T follicular helper cell (primary cell): ENCODE measurements around the gene C1QB.
"Not testable (repeated sequence)": the region's sequence is repeated elsewhere in the genome, so short reads cannot be mapped to it uniquely, and the experiment has no call there.

Source experiments
- DNase-seq: peaks from one replicate; pipeline ENCODE4 v3.0.0-alpha.2; 2020; ENCODE audit warnings: low read depth

The C1QB gene

GRCh38 chr1:22665752-22666151 is 12.7 kb downstream of the C1QB start:
- DNase-seq: no peak

GRCh38 chr1:22666412-22666811 is 13.4 kb downstream of the C1QB start:
- DNase-seq: no peak

- DNase-seq: not testable (repeated sequence)
Observed at GRCh38 chr1:22668840-22669239, 15.8 kb downstream of the C1QB start.

GRCh38 chr1:22670352-22670975 is 17.4 kb downstream of the C1QB start:
- no peak for DNase-seq

GRCh38 chr1:22671999-22672398 is 19.0 kb downstream of the C1QB start:
- DNase-seq: no peak

GRCh38 chr1:22673486-22674409 is 20.7 kb downstream of the C1QB start:
- DNase-seq: no peak

- DNase-seq: no peak
Observed at GRCh38 chr1:22674410-22674749, 21.3 kb downstream of the C1QB start.

GRCh38 chr1:22676151-22676550 is 23.1 kb downstream of the C1QB start:
- not testable (repeated sequence) for DNase-seq

- DNase-seq: no peak
Observed at GRCh38 chr1:22676916-22677583, 24.0 kb downstream of the C1QB start.

GRCh38 chr1:22677931-22678896 is 25.2 kb downstream of the C1QB start:
- DNase-seq: no peak

GRCh38 chr1:22680726-22681125 is 27.7 kb downstream of the C1QB start:
- no peak for DNase-seq

GRCh38 chr1:22681556-22682276 is 28.7 kb downstream of the C1QB start:
- no peak for DNase-seq

GRCh38 chr1:22683547-22683946 is 30.5 kb downstream of the C1QB start:
- DNase-seq: no peak

- DNase-seq: no peak
Observed at GRCh38 chr1:22685591-22686059, 32.6 kb downstream of the C1QB start.

GRCh38 chr1:22687191-22687590 is 34.2 kb downstream of the C1QB start:
- DNase-seq: no peak

- no peak for DNase-seq
Observed at GRCh38 chr1:22688466-22688865, 35.4 kb downstream of the C1QB start.

- DNase-seq: no peak
Observed at GRCh38 chr1:22689505-22689904, 36.5 kb downstream of the C1QB start.

- DNase-seq: no peak
Observed at GRCh38 chr1:22691031-22691753, 38.2 kb downstream of the C1QB start.

- no peak for DNase-seq
Observed at GRCh38 chr1:22694172-22694571, 41.1 kb downstream of the C1QB start.

GRCh38 chr1:22696610-22697009 is 43.6 kb downstream of the C1QB start:
- no peak for DNase-seq
